DOHH2 (cell line): Measurements from ENCODE around the gene SPRN.

ENCODE experiments used
- CTCF ChIP-seq: fragments of 200-600 bp; sonication (generic); IDR thresholded peaks from one replicate; pipeline ENCODE4 v1.5.1; 2014; ENCODE audit warnings: antibody characterized with exemption, mild to moderate bottlenecking, low read depth, low read length; ENCODE audit not compliant: poor library complexity, severe bottlenecking
- EZH2phosphoT487 ChIP-seq: fragments of 200-600 bp; sonication (generic); IDR thresholded peaks from 2 replicates; pipeline ENCODE4 v1.6.1; 2017; ENCODE audit warnings: borderline replicate concordance, mild to moderate bottlenecking, antibody characterized with exemption, low read length, moderate library complexity, mixed read lengths

- TF ChIP-seq CTCF: no peak
- no peak for TF ChIP-seq EZH2phosphoT487
Measured at GRCh38 chr10:133397938-133398337, 26.5 kb downstream of the SPRN start.
